SK-N-MC (cell line): Measurements from ENCODE around the gene ING4.

Source experiments
- EZH2 ChIP-seq: fragments of 200-600 bp; sonication (generic); IDR thresholded peaks from one replicate; pipeline ENCODE4 v1.6.1; 2017; ENCODE audit warnings: antibody characterized with exemption
- FOXP2 ChIP-seq: optimal IDR thresholded peaks from 2 replicates; pipeline ENCODE3; 2011; ENCODE audit warnings: mild to moderate bottlenecking, moderate library complexity; ENCODE audit not compliant: insufficient read depth; ENCODE audit errors: extremely low read length, control extremely low read depth
- POLR2AphosphoS5 ChIP-seq: IDR thresholded peaks from 2 replicates; pipeline ENCODE4 v1.6.1; 2012; ENCODE audit warnings: mild to moderate bottlenecking, low read depth, low read length, borderline replicate concordance

- TF ChIP-seq POLR2AphosphoS5 (no peak), EZH2 (no peak), FOXP2 (no peak)
These were observed 48.3 kb downstream of the ING4 start for GRCh38 chr12:6614513-6615172.
